ENCODE results near the gene ZNF443. TPM values are rescaled to one million over a fixed set of nuclear protein-coding genes. Genes with fewer than 3 reads are reported as not detected.
"Not testable (repeated sequence)": the region's sequence is repeated elsewhere in the genome, so short reads cannot be mapped to it uniquely, and the experiment has no call there.

The ZNF443 gene
- total RNA-seq, 1 donor from 2014 or later: 8.8 TPM

DNA sequence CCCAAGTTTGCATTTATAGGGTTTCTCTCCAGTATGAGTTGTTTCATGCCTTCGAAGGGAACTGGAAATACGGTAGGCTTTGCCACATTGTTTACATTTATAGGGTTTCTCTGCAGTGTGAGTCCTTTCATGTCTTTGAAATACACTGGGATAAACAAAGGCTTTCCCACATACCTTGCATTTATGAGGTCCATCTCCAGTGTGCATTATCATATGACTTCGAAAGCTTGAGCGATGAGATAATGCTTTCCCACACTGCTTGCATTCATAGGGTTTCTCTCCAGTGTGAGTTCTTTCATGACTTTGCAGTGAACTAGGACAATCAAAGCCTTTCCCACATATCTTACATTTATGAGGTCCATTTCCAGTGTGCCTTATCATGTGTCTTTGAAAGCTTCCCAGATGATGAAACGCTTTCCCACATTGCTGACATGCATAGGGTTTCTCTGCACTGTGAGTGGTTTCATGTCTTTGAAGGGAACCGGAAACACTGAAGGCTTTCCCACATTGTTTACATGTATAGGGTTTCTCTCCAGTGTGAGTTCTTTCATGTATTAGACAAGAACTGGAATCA, 10.0 kb downstream of the ZNF443 start:
- H3K36me3 Mint-ChIP-seq (ENCODE audit: unreplicated experiment): peaks cover 43% of the 10 kb centered on the region
- H3K9me3 Mint-ChIP-seq (ENCODE audit: unreplicated experiment); H3K27ac Mint-ChIP-seq (ENCODE audit: unreplicated experiment); H3K4me1 Mint-ChIP-seq (ENCODE audit: low read depth, unreplicated experiment); DNase-seq; H3K27me3 Mint-ChIP-seq (ENCODE audit: unreplicated experiment); H3K4me3 Mint-ChIP-seq (ENCODE audit: unreplicated experiment): not testable (repeated sequence)

DNA sequence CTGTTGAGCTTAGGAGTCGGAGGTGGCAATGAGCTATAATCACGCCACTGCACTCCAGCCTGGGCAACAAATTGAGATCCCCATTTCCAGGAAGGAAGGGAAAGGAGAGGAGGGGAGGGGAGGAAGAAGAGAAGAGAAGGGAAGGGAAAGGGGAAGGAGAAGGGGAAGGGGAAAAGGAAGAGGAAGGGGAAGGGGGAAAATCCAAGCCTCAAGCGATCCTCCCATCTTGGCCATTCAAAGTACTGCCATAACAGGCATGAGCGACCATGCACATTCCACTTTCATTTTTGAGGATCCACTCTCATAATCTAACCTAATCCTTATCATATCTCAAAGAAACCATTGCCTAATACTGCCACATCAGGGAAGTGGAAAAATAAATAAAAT, 14.9 kb downstream of the ZNF443 start:
- no peak for DNase-seq
- Mint-ChIP-seq H3K4me3 (ENCODE audit: unreplicated experiment) (no peak overlapping the region), H3K27ac (ENCODE audit: unreplicated experiment) (no peak overlapping the region), H3K27me3 (ENCODE audit: unreplicated experiment) (no peaks in the 10 kb centered on the region), H3K4me1 (ENCODE audit: low read depth, unreplicated experiment) (no peaks in the 10 kb centered on the region), H3K36me3 (ENCODE audit: unreplicated experiment) (peaks cover 28% of the 10 kb centered on the region), H3K9me3 (ENCODE audit: unreplicated experiment) (peaks cover 12% of the 10 kb centered on the region)
- no peak for TF ChIP-seq CTCF (IDR thresholded peaks at IDR 0.05; ENCODE audit: partially characterized antibody, unreplicated experiment)

- H3K27me3 Mint-ChIP-seq (ENCODE audit: unreplicated experiment): peaks cover under 1% of the 10 kb centered on the region
These were observed 15.5 kb downstream of the ZNF443 start for GRCh38 chr19:12425236-12425887.

GRCh38 chr19:12417273-12417672, 23.5 kb downstream of the ZNF443 start:
- not testable (repeated sequence) for H3K4me1 Mint-ChIP-seq (ENCODE audit: low read depth, unreplicated experiment); H3K4me3 Mint-ChIP-seq (ENCODE audit: unreplicated experiment); H3K27me3 Mint-ChIP-seq (ENCODE audit: unreplicated experiment); H3K9me3 Mint-ChIP-seq (ENCODE audit: unreplicated experiment); DNase-seq; H3K27ac Mint-ChIP-seq (ENCODE audit: unreplicated experiment)
- peaks cover 27% of the 10 kb centered on the region for H3K36me3 Mint-ChIP-seq (ENCODE audit: unreplicated experiment)

More at GRCh38 chr19:12425236-12425887, 15.5 kb downstream of the ZNF443 start:
- DNase-seq: no peak
- no peak for TF ChIP-seq CTCF (IDR thresholded peaks at IDR 0.05; ENCODE audit: partially characterized antibody, unreplicated experiment)
- no peak overlapping the region for H3K4me3 Mint-ChIP-seq (ENCODE audit: unreplicated experiment)
- no peaks in the 10 kb centered on the region for H3K4me1 Mint-ChIP-seq (ENCODE audit: low read depth, unreplicated experiment)
- peaks cover 10% of the 10 kb centered on the region for H3K9me3 Mint-ChIP-seq (ENCODE audit: unreplicated experiment)
- peaks cover 27% of the 10 kb centered on the region for H3K36me3 Mint-ChIP-seq (ENCODE audit: unreplicated experiment)
- no peak overlapping the region for H3K27ac Mint-ChIP-seq (ENCODE audit: unreplicated experiment)

GRCh38 chr19:12411893-12412292, 28.9 kb downstream of the ZNF443 start:
- Mint-ChIP-seq H3K9me3 (ENCODE audit: unreplicated experiment) (peaks cover 2% of the 10 kb centered on the region), H3K4me3 (ENCODE audit: unreplicated experiment) (peak overlapping the region; percentile 48), H3K27ac (ENCODE audit: unreplicated experiment) (no peak overlapping the region), H3K36me3 (ENCODE audit: unreplicated experiment) (peaks cover 12% of the 10 kb centered on the region), H3K4me1 (ENCODE audit: low read depth, unreplicated experiment) (no peaks in the 10 kb centered on the region), H3K27me3 (ENCODE audit: unreplicated experiment) (peaks cover 5% of the 10 kb centered on the region)
- TF ChIP-seq CTCF (IDR thresholded peaks at IDR 0.05; ENCODE audit: partially characterized antibody, unreplicated experiment): no peak
- no peak for DNase-seq

Measured in glutamatergic neuron (in vitro differentiated cells).